OCI-LY1 (cell line): ENCODE data around the gene MCF2L.

ENCODE experiments used
- CTCF ChIP-seq: fragments of 200-600 bp; sonication (generic), shearing (Covaris generic); IDR thresholded peaks from 2 replicates; pipeline ENCODE4 v1.5.1; 2017; ENCODE audit warnings: mild to moderate bottlenecking, antibody characterized with exemption, low read length, moderate library complexity, mixed read lengths
- EZH2 ChIP-seq: fragments of 200-600 bp; sonication (generic), shearing (Covaris generic); IDR thresholded peaks from 2 replicates; pipeline ENCODE4 v1.8.0; 2017; ENCODE audit warnings: borderline replicate concordance, mixed run types, mild to moderate bottlenecking, antibody characterized with exemption, low read length, moderate library complexity, mixed read lengths

GRCh38 chr13:112956571-112957294 lies 12.3 kb upstream of the MCF2L start:
- TF ChIP-seq CTCF (no peak), EZH2 (no peak)
